Fibroblast of pulmonary artery (primary cell): ENCODE results near the gene TMEM72.

Experiments used
- DNase-seq: peaks from one replicate; pipeline ENCODE4 v3.0.0-alpha.2; 2010; ENCODE audit warnings: low read depth
- H3K4me3 ChIP-seq: replicated peaks from 2 replicates; pipeline ENCODE4 v1.5.1; 2011; ENCODE audit warnings: low read depth, mild to moderate bottlenecking, control low read depth, low read length, moderate library complexity
- CTCF ChIP-seq: IDR thresholded peaks from 2 replicates; pipeline ENCODE4 v1.5.1; 2011; ENCODE audit warnings: mild to moderate bottlenecking, control low read depth, low read length, inconsistent platforms; ENCODE audit errors: missing control alignments

Gene TMEM72

GRCh38 chr10:44954042-44954441 lies 42.9 kb downstream of the TMEM72 start:
- DNase-seq: no peak
- no peak overlapping the region for H3K4me3 ChIP-seq
- no peak for TF ChIP-seq CTCF

DNA sequence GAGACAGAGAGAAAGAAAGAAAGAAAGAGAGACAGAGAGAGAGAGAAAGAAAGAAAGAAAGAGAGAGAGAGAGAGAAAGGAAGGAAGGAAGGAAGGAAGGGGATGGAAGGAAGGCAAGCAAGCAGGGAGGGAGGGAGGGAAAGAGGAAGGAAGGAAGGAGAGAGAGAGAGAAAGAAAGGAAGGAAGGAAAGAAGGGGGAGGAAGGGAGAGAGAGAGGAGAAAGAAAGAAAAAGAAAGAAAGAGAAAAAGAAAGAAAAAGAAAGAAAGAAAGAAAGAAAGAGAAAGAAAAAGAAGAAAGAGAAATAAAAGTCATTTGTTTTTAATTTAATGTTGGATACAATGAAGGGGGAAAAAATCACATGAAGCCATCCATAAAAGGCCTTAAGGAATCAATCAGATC lies 43.8 kb downstream of the TMEM72 start:
- DNase-seq: no peak
- TF ChIP-seq CTCF: no peak
- no peak overlapping the region for H3K4me3 ChIP-seq

GRCh38 chr10:44955413-44956070 lies 44.4 kb downstream of the TMEM72 start:
- no peak for TF ChIP-seq CTCF
- H3K4me3 ChIP-seq: no peak overlapping the region
- no peak for DNase-seq

DNA sequence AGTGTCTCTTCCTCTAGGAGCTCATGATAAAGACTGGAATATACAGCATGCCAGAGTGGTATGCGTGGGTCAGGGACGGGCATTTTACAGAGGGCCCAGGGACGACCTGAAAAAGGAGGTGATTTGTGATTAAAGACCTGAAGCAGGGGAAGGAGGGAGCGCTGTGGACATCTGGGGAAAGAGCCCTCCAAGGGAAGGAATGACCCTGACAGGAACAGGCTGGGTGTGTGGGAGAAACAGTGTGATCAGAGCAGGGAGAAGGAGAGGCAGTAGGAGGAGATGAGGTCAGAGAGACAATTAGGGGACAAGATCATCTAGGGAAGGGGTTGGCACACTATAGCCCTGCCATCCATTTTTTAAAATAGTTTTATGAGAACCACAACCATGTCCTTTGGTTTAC lies 45.1 kb downstream of the TMEM72 start:
- no peak for DNase-seq
- no peak for TF ChIP-seq CTCF
- H3K4me3 ChIP-seq: no peak overlapping the region

GRCh38 chr10:44956717-44957706 lies 45.9 kb downstream of the TMEM72 start:
- DNase-seq: no peak
- TF ChIP-seq CTCF: no peak
- H3K4me3 ChIP-seq: no peak overlapping the region

- no peak for TF ChIP-seq CTCF
- peak; percentile 49 for DNase-seq
- H3K4me3 ChIP-seq: peak overlapping the region; percentile 81
Observed at GRCh38 chr10:44958196-44958897, 47.2 kb downstream of the TMEM72 start.
